ENCODE data around the gene LSM10. TPM values are rescaled to one million over a fixed set of nuclear protein-coding genes. Genes with fewer than 3 reads are reported as not detected.

The LSM10 gene
- total RNA-seq, 1 experiment from 2014 or later = 42.2 TPM

DNA sequence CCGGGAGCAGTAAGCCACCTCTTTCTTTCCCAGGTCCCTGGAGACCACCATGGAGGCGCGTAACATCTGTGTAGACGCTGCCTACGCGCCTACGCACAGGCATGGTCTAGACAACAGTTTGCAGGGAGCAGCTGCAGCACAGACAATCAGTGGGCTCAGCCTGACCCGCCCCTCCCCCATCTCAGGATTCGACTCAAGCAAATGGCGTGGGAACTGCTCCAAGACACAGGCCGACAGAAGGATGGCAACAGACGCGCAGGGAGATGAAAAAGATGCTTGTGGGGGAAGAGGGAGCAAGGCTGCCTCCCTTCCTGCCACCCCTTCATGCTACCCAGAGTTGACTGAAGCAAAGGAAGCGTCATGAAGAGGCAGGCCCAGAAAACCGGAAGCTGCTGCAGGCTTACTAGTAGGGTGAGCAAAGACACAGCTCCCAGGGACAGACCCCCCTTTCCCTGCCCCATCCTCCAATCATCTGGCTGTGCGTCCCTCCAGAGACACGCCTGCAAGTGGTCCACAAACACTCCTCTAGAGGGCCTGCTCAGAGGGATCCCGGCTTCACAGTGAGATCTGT, 31.5 kb downstream of the LSM10 start:
- Histone ChIP-seq H4K5ac (ENCODE audit: insufficient read length, low read depth, low read length) (no peak overlapping the region), H2BK120ac (ENCODE audit: low read depth, low read length, poor library complexity, severe bottlenecking) (no peak overlapping the region), H2AFZ (ENCODE audit: low read length) (no peak overlapping the region), H3K18ac (ENCODE audit: insufficient read length, low read depth, low read length) (no peak overlapping the region), H3K9me3 (ENCODE audit: control insufficient read depth, low read depth, low read length) (no peaks in the 10 kb centered on the region), H3K9ac (ENCODE audit: extremely low read depth, insufficient read length, low read length) (no peak overlapping the region), H2BK5ac (ENCODE audit: insufficient read length, low read length) (no peak overlapping the region), H2BK15ac (ENCODE audit: low read depth, low read length) (no peak overlapping the region), H3K79me1 (ENCODE audit: insufficient read depth, low read depth, low read length, poor library complexity, severe bottlenecking) (peaks cover 2% of the 10 kb centered on the region), H3T11ph (ENCODE audit: low read length) (no peak overlapping the region), H4K91ac (ENCODE audit: insufficient read length, low read depth, low read length) (no peak overlapping the region), H3K4ac (ENCODE audit: low read depth, low read length) (no peak overlapping the region), H4K8ac (replicated peaks; ENCODE audit: insufficient read length, low read depth, low read length) (no peak overlapping the region), H3K23ac (ENCODE audit: insufficient read length, low read depth, low read length) (no peak overlapping the region), H3K27ac (ENCODE audit: insufficient read length, low read depth, low read length) (no peak overlapping the region), H2AK5ac (ENCODE audit: insufficient read length, low read length) (no peak overlapping the region), H3K4me2 (ENCODE audit: insufficient read depth, insufficient read length, low read length) (no peak overlapping the region), H3K14ac (ENCODE audit: insufficient read depth, low read length) (no peak overlapping the region), H2BK12ac (ENCODE audit: insufficient read length, low read depth, low read length) (no peak overlapping the region), H2BK20ac (ENCODE audit: low read depth, low read length, poor library complexity, severe bottlenecking) (no peak overlapping the region), H3K56ac (ENCODE audit: insufficient read length, low read depth, low read length) (no peak overlapping the region), H3K79me2 (ENCODE audit: insufficient read depth, low read length) (peaks cover 1% of the 10 kb centered on the region; the same call in 1 of the 2 replicates), H3K4me1 (ENCODE audit: insufficient read depth, low read length) (peaks cover 3% of the 10 kb centered on the region; the same call in 1 of the 2 replicates), H4K20me1 (ENCODE audit: control insufficient read depth, insufficient read depth, insufficient read length) (no peaks in the 10 kb centered on the region), H3K23me2 (ENCODE audit: insufficient read length, low read depth, low read length, poor library complexity, severe bottlenecking) (no peaks in the 10 kb centered on the region), H3K27me3 (ENCODE audit: insufficient read depth, low read length) (no peaks in the 10 kb centered on the region)
- DNase-seq = peak; percentile 71
- Mint-ChIP-seq H3K4me1 (peaks cover 22 to 23% of the 10 kb centered on the region in 2 experiments), H3K9me3 (no peaks in the 10 kb centered on the region), H3K27ac (peak overlapping the region; percentile 71 to 95 (median 92); a peak in 6 of 7 replicates), H3K36me3 (ENCODE audit: insufficient read depth in 1 of 3, low read depth in 3 of 3) (peaks cover 0 to 20% (median 5%) of the 10 kb centered on the region in 3 experiments), H3K4me3 (no peak overlapping the region; a peak in 1 of 5 replicates), H3K27me3 (ENCODE audit: low read depth) (no peaks in the 10 kb centered on the region)
- WGBS (ENCODE audit: extremely low coverage, insufficient read length, low lambda C conversion rate) = no CpG with 5 or more reads among the region's 18 CpGs
- TF ChIP-seq, protein P1, sequence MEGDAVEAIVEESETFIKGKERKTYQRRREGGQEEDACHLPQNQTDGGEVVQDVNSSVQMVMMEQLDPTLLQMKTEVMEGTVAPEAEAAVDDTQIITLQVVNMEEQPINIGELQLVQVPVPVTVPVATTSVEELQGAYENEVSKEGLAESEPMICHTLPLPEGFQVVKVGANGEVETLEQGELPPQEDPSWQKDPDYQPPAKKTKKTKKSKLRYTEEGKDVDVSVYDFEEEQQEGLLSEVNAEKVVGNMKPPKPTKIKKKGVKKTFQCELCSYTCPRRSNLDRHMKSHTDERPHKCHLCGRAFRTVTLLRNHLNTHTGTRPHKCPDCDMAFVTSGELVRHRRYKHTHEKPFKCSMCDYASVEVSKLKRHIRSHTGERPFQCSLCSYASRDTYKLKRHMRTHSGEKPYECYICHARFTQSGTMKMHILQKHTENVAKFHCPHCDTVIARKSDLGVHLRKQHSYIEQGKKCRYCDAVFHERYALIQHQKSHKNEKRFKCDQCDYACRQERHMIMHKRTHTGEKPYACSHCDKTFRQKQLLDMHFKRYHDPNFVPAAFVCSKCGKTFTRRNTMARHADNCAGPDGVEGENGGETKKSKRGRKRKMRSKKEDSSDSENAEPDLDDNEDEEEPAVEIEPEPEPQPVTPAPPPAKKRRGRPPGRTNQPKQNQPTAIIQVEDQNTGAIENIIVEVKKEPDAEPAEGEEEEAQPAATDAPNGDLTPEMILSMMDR (conservative IDR thresholded peaks at IDR 0.05) = no peak
